Mucosa of rectum (tissue), 2 donors: ENCODE measurements around the gene NAT14.

ENCODE experiments used
- H3K27ac ChIP-seq, 2 donors: one replicate each; pipeline ENCODE4 v1.7.0; 2013; ENCODE audit warnings: inconsistent platforms in 2 of 2, low read depth in 2 of 2, low read length in 2 of 2
- H3K27me3 ChIP-seq, 2 donors: one replicate each; pipeline ENCODE4 v1.7.0; 2013; ENCODE audit warnings: low read length in 2 of 2; ENCODE audit not compliant: control insufficient read depth in 2 of 2, insufficient read depth in 2 of 2
- H3K36me3 ChIP-seq, 2 donors: one replicate each; pipeline ENCODE4 v1.7.0; 2013; ENCODE audit warnings: low read length in 2 of 2; ENCODE audit not compliant: control insufficient read depth in 2 of 2, insufficient read depth in 2 of 2
- H3K4me1 ChIP-seq, 2 donors: one replicate each; pipeline ENCODE4 v1.7.0; 2013; ENCODE audit warnings: low read length in 2 of 2, mild to moderate bottlenecking in 1 of 2; ENCODE audit not compliant: control insufficient read depth in 2 of 2, insufficient read depth in 2 of 2
- H3K4me3 ChIP-seq, 2 donors: one replicate each; pipeline ENCODE4 v1.7.0; 2013; ENCODE audit warnings: low read length in 2 of 2
- H3K9ac ChIP-seq, 2 donors: one replicate each; pipeline ENCODE4 v1.7.0; 2013; ENCODE audit warnings: low read length in 2 of 2, low read depth in 1 of 2, mild to moderate bottlenecking in 1 of 2
- H3K9me3 ChIP-seq, 2 donors: one replicate each; pipeline ENCODE4 v1.7.0; 2013; ENCODE audit warnings: low read length in 2 of 2; ENCODE audit not compliant: control insufficient read depth in 2 of 2
- donor health status: healthy.
- donor health status: Normal muscosa, but diverticular disease.

The NAT14 gene

DNA sequence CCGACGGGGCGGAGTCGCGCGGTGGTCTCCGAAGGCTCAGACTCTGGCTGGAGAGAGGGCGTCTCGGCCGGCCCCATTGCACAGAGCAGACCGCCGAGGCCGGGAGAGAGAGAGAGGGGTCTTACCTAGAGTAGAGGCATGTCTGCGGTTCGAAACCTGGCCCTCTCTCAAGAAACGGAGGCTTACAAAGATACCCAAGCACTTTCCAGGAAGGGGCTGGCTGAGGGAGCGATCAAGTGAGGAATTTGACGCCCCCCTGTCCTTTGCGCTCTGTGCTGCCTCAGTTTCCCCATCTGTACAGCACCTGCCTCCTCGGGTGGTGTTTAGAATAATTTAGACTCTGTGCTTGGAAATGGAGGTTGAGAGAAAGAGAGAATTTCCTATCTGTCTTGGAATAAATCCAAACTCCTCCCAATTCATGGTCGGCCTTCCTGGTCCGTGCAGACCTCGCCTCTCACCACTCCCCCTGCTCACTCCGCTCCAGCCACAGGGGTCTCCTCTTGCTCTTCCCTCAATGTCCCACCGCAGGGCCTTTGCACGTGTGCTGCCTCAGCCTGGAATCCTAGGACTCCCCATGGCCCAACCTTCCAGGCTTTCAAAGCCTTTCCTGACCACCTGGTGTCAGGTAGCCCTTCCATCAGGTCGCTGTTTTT is 22.9 kb upstream of the NAT14 start:
- H3K4me3 ChIP-seq, result peak overlapping the region; percentile 81 to 90
- peak overlapping the region; percentile 75 to 81 for H3K27ac ChIP-seq
- peaks cover 0 to 2% of the 10 kb centered on the region in 2 donors for H3K27me3 ChIP-seq
- peaks cover 7 to 12% of the 10 kb centered on the region in 2 donors for H3K4me1 ChIP-seq
- no peaks in the 10 kb centered on the region for H3K36me3 ChIP-seq
- H3K9me3 ChIP-seq, result no peaks in the 10 kb centered on the region
- peak overlapping the region; percentile 87 to 95 for H3K9ac ChIP-seq

DNA sequence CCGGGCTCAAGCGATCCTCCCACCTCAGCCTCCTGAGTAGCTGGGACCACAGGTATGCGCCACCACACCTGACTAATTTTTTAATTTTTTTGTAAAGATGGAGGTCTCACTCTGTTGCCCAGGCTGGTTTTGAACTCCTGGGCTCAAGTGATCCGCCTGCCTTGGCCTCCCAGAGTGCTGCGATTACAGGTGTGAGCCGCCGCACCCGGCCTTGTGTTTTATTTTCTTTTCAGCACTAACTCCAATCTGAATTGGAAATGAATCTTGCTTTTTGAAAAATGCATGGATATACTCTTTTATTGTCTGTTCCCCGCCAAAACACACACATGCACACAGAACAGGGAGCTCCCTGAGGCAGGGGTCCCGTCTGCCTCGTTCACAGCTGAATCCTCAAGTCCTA is 22.3 kb upstream of the NAT14 start:
- H3K27me3 ChIP-seq, result peaks cover 2 to 3% of the 10 kb centered on the region in 2 donors
- no peak overlapping the region for H3K9ac ChIP-seq
- H3K36me3 ChIP-seq, result no peaks in the 10 kb centered on the region
- no peaks in the 10 kb centered on the region for H3K9me3 ChIP-seq
- peaks cover 7 to 12% of the 10 kb centered on the region in 2 donors for H3K4me1 ChIP-seq
- peak overlapping the region in 1 of 2 donors; percentile 81 for H3K4me3 ChIP-seq
- H3K27ac ChIP-seq, result no peak overlapping the region

DNA sequence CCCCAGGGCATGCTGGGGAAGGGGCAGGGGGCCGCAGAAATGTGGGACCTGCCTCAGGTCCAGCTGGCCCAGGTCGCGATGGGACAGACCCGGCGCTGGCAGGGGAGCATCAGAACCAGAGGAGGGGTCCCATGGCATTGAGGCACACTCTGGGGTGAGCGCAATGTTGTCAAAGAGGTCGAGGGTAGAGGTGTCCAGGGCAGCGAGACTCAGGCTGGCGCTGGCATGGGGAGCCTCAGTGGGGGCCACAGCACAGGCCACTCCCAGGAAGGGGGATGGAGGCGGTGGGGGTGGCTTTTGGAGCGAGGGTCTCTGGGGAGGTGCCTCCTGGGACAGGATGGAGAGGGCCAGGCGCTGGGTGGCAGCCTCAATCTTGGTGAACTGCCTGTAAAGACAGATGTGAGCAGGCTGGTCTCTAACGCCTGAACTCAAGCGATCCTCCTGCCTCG is 21.4 kb upstream of the NAT14 start:
- Histone ChIP-seq H3K9me3 (no peaks in the 10 kb centered on the region), H3K4me1 (peaks cover 7 to 12% of the 10 kb centered on the region in 2 donors), H3K9ac (no peak overlapping the region), H3K27me3 (peaks cover 2 to 3% of the 10 kb centered on the region in 2 donors), H3K4me3 (no peak overlapping the region), H3K36me3 (no peaks in the 10 kb centered on the region), H3K27ac (no peak overlapping the region)

DNA sequence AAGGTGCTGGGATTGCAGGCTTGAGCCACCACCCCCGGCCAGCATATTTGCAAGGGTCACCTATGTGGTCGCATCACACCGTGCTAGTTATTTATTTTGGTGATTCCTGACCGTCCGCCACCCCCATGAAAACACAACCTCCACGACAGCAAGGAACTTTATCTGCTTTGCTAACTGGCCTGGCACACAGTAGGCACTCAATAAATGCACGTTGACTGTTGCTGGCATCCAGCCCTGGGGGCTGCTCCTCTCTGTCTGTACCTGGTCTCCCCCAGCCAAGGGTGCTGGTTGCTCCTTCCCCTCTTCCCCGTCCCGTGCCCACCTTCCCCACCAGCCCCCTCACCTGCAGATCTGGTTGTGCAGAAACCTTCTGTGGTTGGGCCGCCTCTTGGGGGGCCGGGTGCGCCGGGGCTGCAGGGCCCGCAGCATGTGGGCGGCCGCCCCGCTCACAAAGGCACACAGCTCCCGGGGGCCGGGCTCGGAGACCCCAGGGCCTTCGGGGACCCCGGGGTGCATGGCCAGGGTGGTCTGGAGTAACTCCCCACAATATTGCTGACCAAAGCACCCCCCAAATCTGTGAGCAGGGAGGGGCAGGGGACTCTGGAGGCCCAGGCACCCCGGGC is 20.8 kb upstream of the NAT14 start:
- peaks cover 2 to 3% of the 10 kb centered on the region in 2 donors for H3K27me3 ChIP-seq
- H3K9me3 ChIP-seq, result no peaks in the 10 kb centered on the region
- peaks cover 7 to 12% of the 10 kb centered on the region in 2 donors for H3K4me1 ChIP-seq
- no peak overlapping the region for H3K9ac ChIP-seq
- H3K4me3 ChIP-seq, result no peak overlapping the region
- no peak overlapping the region for H3K27ac ChIP-seq
- no peaks in the 10 kb centered on the region for H3K36me3 ChIP-seq

DNA sequence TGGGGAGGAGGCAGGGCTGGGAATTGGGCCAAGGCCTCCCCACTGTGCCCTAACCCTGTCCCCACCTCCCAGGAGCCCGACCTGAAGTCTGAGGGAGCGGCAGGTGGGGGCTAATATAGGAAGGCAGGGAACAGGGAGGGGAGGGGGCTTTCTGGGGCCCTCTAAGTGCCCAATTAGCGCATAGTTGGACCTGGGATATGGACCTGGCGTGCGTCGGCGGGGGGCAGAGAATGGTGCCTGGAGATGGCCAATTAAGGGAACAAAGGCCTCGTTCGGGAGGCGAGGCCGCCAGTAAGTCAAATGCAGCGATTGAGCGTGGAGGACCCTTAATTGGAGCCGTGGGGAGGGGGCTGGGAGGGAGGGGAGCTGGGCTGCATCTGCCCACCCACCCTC is 20.3 kb upstream of the NAT14 start, which contains the start of gene C19orf85:
TSS of gene C19orf85 (minus strand) at position 90 of the 393 bp plus-strand sequence. CDS start 197 bp downstream, outside the sequence.
- Histone ChIP-seq H3K27me3 (peaks cover 2 to 3% of the 10 kb centered on the region in 2 donors), H3K9ac (no peak within 1 kb of the TSS), H3K4me3 (no peak within 1 kb of the TSS), H3K4me1 (peaks cover 7 to 11% of the 10 kb centered on the region in 2 donors), H3K27ac (no peak within 1 kb of the TSS), H3K36me3 (no peaks in the 10 kb centered on the region), H3K9me3 (no peaks in the 10 kb centered on the region)

DNA sequence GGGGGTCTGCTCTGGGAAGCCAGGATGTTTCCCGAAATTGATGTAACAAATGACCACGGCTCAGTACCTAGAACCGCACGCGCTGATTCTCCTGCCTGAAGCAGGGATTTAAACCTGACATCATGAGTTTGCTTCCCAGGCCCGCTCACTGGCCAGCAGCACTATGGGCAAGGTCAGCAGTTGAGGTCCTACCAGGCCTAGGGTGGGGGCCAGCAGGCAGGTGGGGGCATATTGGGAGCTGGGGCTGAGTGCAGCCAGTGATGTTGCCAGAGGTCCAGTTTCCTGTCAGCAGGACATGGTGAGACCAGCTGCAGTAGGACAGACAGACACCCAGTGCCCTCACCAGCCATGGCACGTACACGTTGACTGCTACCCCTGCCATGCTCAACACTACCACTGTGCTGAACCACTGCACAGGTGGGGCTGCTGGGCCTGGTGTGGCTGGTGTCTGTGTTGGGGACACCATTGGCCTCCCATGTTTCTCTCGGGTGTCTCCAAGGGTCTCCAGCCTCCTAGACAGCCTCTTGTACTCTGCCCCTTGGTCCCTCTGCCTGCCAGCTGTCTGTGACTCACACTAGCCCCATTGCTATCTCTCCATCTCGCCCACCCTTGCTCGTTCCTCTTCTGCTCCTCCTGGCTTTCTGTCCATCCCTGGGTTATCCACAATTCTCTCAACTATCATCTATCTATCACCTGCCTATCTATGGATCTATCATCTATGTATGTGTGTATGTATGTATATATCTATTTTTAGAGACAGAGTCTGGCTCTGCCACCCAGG is 19.3 kb upstream of the NAT14 start:
- Histone ChIP-seq H3K9ac (no peak overlapping the region), H3K36me3 (no peaks in the 10 kb centered on the region), H3K27ac (no peak overlapping the region), H3K9me3 (no peaks in the 10 kb centered on the region), H3K4me1 (peaks cover 6 to 7% of the 10 kb centered on the region in 2 donors), H3K27me3 (peaks cover 2 to 3% of the 10 kb centered on the region in 2 donors), H3K4me3 (no peak overlapping the region)

DNA sequence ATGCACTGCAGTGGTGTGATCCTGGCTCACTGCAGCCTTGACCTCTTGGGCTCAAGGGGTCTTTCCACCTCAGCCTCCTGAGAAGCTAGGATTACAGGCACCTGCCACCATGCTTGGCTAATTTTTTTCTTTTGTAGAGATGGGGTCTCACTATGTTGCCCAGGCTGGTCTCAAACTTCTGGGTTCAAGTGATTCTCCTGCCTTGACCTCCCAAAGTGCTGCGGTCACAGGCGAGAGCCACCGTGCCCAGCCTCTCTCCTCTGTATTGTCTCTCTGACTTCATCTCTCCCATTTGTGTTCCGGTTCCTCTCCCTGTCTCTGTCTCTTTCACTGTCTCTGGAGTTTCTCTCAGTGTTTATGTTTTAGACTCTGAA is 18.8 kb upstream of the NAT14 start:
- Histone ChIP-seq H3K4me3 (no peak overlapping the region), H3K27me3 (peaks cover 2 to 3% of the 10 kb centered on the region in 2 donors), H3K9ac (no peak overlapping the region), H3K27ac (no peak overlapping the region), H3K9me3 (no peaks in the 10 kb centered on the region), H3K4me1 (peaks cover under 1 to 7% of the 10 kb centered on the region in 2 donors), H3K36me3 (no peaks in the 10 kb centered on the region)

DNA sequence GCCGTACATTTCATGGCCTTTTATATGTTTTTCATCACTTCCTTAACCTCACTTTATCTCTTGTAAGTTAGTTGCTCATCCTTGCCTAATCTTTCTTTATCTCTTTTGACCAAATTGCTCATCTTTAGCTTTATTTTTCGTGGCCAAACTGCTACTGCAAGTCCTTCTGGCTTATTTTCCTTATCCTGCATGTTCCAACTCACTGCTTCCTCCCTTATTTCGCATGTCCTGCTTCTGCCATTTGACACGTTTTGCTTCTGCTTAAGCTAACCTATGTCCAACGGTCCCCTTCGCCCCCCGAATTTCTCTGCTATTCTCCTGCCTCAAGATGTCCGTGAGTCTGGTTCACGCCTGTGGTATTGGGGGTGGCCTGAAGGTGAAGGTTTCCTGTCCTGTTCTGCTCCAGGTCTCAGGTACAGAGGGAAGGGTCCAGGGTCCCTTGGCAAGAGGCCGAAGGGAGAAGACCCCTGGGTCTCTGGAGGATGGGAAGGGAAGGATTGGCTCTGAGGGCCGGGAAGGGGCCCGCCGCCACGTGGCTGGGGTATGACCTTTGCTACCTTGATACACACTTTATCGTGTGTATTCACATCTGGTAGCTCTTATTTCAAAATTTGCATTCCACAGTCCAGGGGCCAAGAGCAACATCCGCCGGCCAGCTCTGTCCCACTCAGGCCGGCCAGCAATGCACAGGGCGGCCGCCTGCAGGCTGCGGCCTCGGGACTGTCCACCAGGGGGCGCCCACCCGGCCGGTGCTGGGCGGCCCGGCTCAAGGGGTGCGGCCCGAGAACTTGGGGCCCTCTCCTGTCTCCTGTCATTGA is 17.5 kb upstream of the NAT14 start:
- Histone ChIP-seq H3K4me3 (no peak overlapping the region), H3K9ac (no peak overlapping the region), H3K4me1 (peaks cover 0 to 2% of the 10 kb centered on the region in 2 donors), H3K27me3 (peaks cover 2 to 3% of the 10 kb centered on the region in 2 donors), H3K27ac (no peak overlapping the region), H3K9me3 (no peaks in the 10 kb centered on the region), H3K36me3 (no peaks in the 10 kb centered on the region)

DNA sequence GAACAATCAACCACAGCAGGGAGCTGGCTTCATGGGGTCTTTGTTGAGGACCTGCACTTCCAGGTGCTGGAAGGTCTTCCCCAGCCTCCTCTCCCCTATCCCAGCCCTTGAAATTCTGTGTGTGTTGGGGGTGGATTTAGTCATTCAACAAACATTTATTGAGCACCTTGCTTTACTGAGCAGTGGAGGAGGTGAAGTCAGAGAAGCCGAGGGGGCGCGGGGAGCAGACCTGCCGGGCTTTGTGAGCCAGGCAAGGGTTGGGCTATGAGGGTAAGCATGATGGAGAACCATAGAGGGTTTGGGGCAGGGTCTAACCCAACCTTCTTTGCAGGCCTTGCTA is 17.0 kb upstream of the NAT14 start:
- H3K9me3 ChIP-seq, result no peaks in the 10 kb centered on the region
- H3K27me3 ChIP-seq, result peaks cover 2 to 3% of the 10 kb centered on the region in 2 donors
- H3K36me3 ChIP-seq, result no peaks in the 10 kb centered on the region
- H3K4me1 ChIP-seq, result no peaks in the 10 kb centered on the region
- no peak overlapping the region for H3K4me3 ChIP-seq
- no peak overlapping the region for H3K9ac ChIP-seq
- H3K27ac ChIP-seq, result no peak overlapping the region
